Liver (tissue), 3 donors: ENCODE measurements around the gene SERTAD1.

Source experiments
- EGR1 ChIP-seq, 2 donors: IDR thresholded peaks; 2 replicates each; pipeline ENCODE4 v1.6.1; 2016 to 2018; ENCODE audit warnings: antibody characterized with exemption in 2 of 2, low read depth in 2 of 2
- FOXA1 ChIP-seq: IDR thresholded peaks from 2 replicates; pipeline ENCODE4 v1.6.1; 2016; ENCODE audit warnings: antibody characterized with exemption
- FOXA2 ChIP-seq: IDR thresholded peaks from 2 replicates; pipeline ENCODE4 v1.6.1; 2016; ENCODE audit warnings: antibody characterized with exemption
- GABPA ChIP-seq, 2 donors: IDR thresholded peaks in 1 of 2; conservative IDR thresholded peaks in 1 of 2; 2 replicates each; pipeline ENCODE4 v1.6.1; 2016; ENCODE audit warnings: antibody characterized with exemption in 2 of 2, mild to moderate bottlenecking in 1 of 2, moderate library complexity in 1 of 2
- HNF4G ChIP-seq: IDR thresholded peaks from 2 replicates; pipeline ENCODE4 v1.6.1; 2016; ENCODE audit warnings: antibody characterized with exemption
- NR2F2 ChIP-seq: IDR thresholded peaks from 2 replicates; pipeline ENCODE4 v1.6.1; 2016; ENCODE audit warnings: antibody characterized with exemption
- SP1 ChIP-seq: IDR thresholded peaks from 2 replicates; pipeline ENCODE4 v1.6.1; 2018; ENCODE audit warnings: antibody characterized with exemption, mild to moderate bottlenecking
- TAF1 ChIP-seq: conservative IDR thresholded peaks from 2 replicates; pipeline ENCODE4 v1.6.1; 2016; ENCODE audit warnings: antibody characterized with exemption, mild to moderate bottlenecking
- YY1 ChIP-seq: IDR thresholded peaks from 2 replicates; pipeline ENCODE4 v1.6.1; 2016; ENCODE audit warnings: antibody characterized with exemption, mild to moderate bottlenecking
- TF ChIP-seq, protein P1 (sequence below): fragments of 150-350 bp; IDR thresholded peaks from 2 replicates; pipeline ENCODE4 v1.5.1; 2017; ENCODE audit warnings: improper control_type of control experiment, low read depth, low read length; ENCODE audit not compliant: missing input control
- TF ChIP-seq, protein P2 (sequence below): IDR thresholded peaks from 2 replicates; pipeline ENCODE4 v1.6.1; 2016; ENCODE audit warnings: antibody characterized with exemption
- TF ChIP-seq, protein P3 (sequence below): IDR thresholded peaks from 2 replicates; pipeline ENCODE4 v1.6.1; 2016; ENCODE audit warnings: antibody characterized with exemption
- TF ChIP-seq, protein P4 (sequence below): IDR thresholded peaks from 2 replicates; pipeline ENCODE4 v1.6.1; 2016; ENCODE audit warnings: antibody characterized with exemption, mild to moderate bottlenecking
- TF ChIP-seq, protein P5 (sequence below): IDR thresholded peaks from 2 replicates; pipeline ENCODE4 v1.6.1; 2016; ENCODE audit warnings: antibody characterized with exemption
- donor health status: healthy.
- donor health status: healthy.

DNA sequence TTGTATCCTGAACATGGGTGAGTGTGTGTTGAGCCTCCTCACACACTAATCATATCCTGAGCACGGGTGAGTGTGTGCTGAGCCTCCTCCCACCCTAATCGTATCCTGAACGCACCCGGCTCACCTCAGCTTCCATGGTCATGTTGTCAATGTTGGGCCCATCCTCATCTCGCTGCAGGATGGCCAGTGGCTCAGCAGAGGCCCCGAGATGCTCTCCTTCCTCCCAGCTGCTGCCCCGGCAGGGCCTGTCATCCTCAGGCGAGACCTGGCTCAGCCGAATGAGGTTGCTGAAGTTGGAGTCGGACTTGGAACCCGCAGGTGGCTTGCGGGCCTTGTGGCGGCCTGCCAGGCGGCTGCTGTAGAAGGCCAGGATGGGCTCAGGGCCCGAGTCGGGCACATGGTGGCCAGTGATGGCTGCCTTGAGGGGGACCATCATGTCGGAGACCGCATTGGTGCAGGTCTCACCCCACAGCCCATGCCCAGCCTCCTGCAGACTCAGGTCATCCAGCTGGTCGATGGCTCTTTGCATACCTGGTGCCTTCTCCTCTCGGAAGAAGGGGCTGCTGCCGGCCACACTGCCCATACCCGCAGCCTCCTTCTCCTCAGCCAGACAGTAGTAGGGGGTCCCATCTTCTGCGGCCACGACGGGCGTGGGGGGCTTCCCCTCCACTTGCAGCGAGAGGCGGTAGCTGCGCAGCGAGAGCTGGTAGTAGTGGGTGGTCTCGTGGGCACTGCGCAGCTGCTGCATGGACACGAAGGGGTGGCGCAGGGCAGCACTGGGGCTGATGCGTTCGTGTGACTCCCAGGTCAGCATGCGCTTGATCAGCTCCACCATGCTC, 45.4 kb downstream of the SERTAD1 start:
- TF ChIP-seq, protein P1, sequence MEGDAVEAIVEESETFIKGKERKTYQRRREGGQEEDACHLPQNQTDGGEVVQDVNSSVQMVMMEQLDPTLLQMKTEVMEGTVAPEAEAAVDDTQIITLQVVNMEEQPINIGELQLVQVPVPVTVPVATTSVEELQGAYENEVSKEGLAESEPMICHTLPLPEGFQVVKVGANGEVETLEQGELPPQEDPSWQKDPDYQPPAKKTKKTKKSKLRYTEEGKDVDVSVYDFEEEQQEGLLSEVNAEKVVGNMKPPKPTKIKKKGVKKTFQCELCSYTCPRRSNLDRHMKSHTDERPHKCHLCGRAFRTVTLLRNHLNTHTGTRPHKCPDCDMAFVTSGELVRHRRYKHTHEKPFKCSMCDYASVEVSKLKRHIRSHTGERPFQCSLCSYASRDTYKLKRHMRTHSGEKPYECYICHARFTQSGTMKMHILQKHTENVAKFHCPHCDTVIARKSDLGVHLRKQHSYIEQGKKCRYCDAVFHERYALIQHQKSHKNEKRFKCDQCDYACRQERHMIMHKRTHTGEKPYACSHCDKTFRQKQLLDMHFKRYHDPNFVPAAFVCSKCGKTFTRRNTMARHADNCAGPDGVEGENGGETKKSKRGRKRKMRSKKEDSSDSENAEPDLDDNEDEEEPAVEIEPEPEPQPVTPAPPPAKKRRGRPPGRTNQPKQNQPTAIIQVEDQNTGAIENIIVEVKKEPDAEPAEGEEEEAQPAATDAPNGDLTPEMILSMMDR = no peak
- TF ChIP-seq GABPA (IDR thresholded peaks at IDR 0.05 in 1 of 2, conservative IDR thresholded peaks at IDR 0.05 in 1 of 2) (no peak), YY1 (no peak), FOXA2 (no peak), FOXA1 (no peak), HNF4G (no peak), EGR1 (IDR thresholded peaks at IDR 0.05; ENCODE audit: low read depth in 2 of 2) (no peak), SP1 (no peak), NR2F2 (no peak), TAF1 (no peak)
- TF ChIP-seq, protein P2, sequence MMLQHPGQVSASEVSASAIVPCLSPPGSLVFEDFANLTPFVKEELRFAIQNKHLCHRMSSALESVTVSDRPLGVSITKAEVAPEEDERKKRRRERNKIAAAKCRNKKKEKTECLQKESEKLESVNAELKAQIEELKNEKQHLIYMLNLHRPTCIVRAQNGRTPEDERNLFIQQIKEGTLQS = no peak
- TF ChIP-seq, protein P3, sequence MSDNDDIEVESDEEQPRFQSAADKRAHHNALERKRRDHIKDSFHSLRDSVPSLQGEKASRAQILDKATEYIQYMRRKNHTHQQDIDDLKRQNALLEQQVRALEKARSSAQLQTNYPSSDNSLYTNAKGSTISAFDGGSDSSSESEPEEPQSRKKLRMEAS = no peak
- TF ChIP-seq, protein P4, sequence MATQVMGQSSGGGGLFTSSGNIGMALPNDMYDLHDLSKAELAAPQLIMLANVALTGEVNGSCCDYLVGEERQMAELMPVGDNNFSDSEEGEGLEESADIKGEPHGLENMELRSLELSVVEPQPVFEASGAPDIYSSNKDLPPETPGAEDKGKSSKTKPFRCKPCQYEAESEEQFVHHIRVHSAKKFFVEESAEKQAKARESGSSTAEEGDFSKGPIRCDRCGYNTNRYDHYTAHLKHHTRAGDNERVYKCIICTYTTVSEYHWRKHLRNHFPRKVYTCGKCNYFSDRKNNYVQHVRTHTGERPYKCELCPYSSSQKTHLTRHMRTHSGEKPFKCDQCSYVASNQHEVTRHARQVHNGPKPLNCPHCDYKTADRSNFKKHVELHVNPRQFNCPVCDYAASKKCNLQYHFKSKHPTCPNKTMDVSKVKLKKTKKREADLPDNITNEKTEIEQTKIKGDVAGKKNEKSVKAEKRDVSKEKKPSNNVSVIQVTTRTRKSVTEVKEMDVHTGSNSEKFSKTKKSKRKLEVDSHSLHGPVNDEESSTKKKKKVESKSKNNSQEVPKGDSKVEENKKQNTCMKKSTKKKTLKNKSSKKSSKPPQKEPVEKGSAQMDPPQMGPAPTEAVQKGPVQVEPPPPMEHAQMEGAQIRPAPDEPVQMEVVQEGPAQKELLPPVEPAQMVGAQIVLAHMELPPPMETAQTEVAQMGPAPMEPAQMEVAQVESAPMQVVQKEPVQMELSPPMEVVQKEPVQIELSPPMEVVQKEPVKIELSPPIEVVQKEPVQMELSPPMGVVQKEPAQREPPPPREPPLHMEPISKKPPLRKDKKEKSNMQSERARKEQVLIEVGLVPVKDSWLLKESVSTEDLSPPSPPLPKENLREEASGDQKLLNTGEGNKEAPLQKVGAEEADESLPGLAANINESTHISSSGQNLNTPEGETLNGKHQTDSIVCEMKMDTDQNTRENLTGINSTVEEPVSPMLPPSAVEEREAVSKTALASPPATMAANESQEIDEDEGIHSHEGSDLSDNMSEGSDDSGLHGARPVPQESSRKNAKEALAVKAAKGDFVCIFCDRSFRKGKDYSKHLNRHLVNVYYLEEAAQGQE = no peak
- TF ChIP-seq, protein P5, sequence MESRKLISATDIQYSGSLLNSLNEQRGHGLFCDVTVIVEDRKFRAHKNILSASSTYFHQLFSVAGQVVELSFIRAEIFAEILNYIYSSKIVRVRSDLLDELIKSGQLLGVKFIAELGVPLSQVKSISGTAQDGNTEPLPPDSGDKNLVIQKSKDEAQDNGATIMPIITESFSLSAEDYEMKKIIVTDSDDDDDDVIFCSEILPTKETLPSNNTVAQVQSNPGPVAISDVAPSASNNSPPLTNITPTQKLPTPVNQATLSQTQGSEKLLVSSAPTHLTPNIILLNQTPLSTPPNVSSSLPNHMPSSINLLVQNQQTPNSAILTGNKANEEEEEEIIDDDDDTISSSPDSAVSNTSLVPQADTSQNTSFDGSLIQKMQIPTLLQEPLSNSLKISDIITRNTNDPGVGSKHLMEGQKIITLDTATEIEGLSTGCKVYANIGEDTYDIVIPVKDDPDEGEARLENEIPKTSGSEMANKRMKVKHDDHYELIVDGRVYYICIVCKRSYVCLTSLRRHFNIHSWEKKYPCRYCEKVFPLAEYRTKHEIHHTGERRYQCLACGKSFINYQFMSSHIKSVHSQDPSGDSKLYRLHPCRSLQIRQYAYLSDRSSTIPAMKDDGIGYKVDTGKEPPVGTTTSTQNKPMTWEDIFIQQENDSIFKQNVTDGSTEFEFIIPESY = no peak
